SH-SY5Y (cell line): ENCODE results near the gene HCN2.

Experiments
- GATA2 ChIP-seq: IDR thresholded peaks from 2 replicates; pipeline ENCODE4 v1.6.1; 2011; ENCODE audit warnings: mild to moderate bottlenecking, low read depth, low read length
- GATA3 ChIP-seq: IDR thresholded peaks from 2 replicates; pipeline ENCODE4 v1.6.1; 2011; ENCODE audit warnings: low read depth, mild to moderate bottlenecking, low read length, moderate library complexity

DNA sequence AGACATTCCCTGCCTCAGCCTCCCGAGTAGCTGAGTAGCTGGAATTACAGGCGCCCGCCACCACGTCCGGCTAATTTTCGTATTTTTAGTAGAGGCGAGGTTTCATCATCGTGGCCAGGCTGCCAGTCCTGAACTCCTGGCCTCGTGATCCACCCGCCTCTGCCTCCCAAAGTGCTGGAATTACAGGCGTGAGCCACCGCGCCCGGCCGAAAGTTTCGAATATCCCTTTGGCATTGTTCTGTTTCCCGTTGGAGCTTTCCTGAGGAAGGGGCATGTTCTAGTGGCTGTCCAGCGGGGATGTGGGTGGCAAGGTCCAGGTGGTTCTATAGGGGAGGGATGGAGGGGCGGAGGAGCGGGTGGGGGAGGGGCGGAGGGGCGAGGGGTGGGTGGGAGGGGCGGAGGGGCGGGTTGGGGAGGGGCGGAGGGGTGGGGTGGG is 19.4 kb upstream of the HCN2 start:
- no peak for TF ChIP-seq GATA2
- TF ChIP-seq GATA3: no peak
